Progenitor cell of endocrine pancreas (in vitro differentiated cells): Measurements from ENCODE around the gene TEX22. TPM values are rescaled to one million over a fixed set of nuclear protein-coding genes. Genes with fewer than 3 reads are reported as not detected.
A peak's percentile ranks its signal among the peaks of the same experiment; 100 is the strongest.

Experiments
- DNase-seq: peaks from one replicate; pipeline ENCODE4 v3.0.0; 2021; ENCODE audit warnings: low spot score; ENCODE audit not compliant: unreplicated experiment
- H3K27ac Mint-ChIP-seq: 2 replicates; pipeline ENCODE4 v1.8.0; 2021; ENCODE audit warnings: mild to moderate bottlenecking, moderate library complexity, mixed read lengths
- H3K27me3 Mint-ChIP-seq: 2 replicates; pipeline ENCODE4 v1.8.0; 2021; ENCODE audit warnings: mixed read lengths
- H3K36me3 Mint-ChIP-seq: 2 replicates; pipeline ENCODE4 v1.8.0; 2022; ENCODE audit warnings: mixed read lengths; ENCODE audit not compliant: insufficient read depth
- H3K4me1 Mint-ChIP-seq: 2 replicates; pipeline ENCODE4 v1.8.0; 2021; ENCODE audit warnings: low read depth, mixed read lengths
- H3K4me3 Mint-ChIP-seq: 2 replicates; pipeline ENCODE4 v1.8.0; 2021; ENCODE audit warnings: low read depth, mild to moderate bottlenecking, moderate library complexity, mixed read lengths
- H3K9me3 Mint-ChIP-seq: 2 replicates; pipeline ENCODE4 v1.8.0; 2021; ENCODE audit warnings: low read depth, mixed read lengths
- total RNA-seq: library from RNA; stranded (reverse); gene quantifications from 2 replicates; pipeline ENCODE4 v1.2.1, GENCODE V29; 2021
- TF ChIP-seq, protein P1 (sequence below): fragments of 200-600 bp; sonication (generic); IDR thresholded peaks from one replicate; pipeline ENCODE4 v1.5.0; 2021; ENCODE audit warnings: antibody characterized with exemption, mild to moderate bottlenecking; ENCODE audit not compliant: unreplicated experiment

Gene TEX22
- total RNA-seq, 1 donor from 2014 or later, result 2.4 TPM

DNA sequence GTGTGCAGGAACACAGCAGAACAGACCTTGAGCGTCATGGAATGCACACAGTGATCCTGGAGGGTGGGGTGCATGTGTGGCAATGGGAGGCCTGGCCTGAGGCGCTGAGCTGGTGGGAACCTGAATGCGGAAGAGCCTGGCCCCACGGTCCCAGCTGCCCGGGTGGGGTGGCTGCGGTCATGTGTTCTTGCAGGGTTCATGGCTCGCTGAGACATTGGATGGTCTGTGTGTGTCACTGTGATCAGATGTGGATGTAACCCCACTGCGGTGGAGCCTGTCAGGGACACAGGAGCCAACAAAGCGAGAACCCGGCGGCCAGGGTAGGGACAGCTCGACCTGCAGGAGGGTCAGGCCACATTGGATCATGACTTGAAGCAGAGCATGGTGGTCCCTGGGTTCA lies 44.5 kb downstream of the TEX22 start:
- Mint-ChIP-seq H3K4me1 (no peaks in the 10 kb centered on the region), H3K27me3 (no peaks in the 10 kb centered on the region), H3K27ac (peak overlapping the region; percentile 13), H3K36me3 (peaks cover 7% of the 10 kb centered on the region), H3K9me3 (no peaks in the 10 kb centered on the region), H3K4me3 (no peak overlapping the region)
- DNase-seq, result no peak
- TF ChIP-seq, protein P1, sequence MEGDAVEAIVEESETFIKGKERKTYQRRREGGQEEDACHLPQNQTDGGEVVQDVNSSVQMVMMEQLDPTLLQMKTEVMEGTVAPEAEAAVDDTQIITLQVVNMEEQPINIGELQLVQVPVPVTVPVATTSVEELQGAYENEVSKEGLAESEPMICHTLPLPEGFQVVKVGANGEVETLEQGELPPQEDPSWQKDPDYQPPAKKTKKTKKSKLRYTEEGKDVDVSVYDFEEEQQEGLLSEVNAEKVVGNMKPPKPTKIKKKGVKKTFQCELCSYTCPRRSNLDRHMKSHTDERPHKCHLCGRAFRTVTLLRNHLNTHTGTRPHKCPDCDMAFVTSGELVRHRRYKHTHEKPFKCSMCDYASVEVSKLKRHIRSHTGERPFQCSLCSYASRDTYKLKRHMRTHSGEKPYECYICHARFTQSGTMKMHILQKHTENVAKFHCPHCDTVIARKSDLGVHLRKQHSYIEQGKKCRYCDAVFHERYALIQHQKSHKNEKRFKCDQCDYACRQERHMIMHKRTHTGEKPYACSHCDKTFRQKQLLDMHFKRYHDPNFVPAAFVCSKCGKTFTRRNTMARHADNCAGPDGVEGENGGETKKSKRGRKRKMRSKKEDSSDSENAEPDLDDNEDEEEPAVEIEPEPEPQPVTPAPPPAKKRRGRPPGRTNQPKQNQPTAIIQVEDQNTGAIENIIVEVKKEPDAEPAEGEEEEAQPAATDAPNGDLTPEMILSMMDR, result no peak

DNA sequence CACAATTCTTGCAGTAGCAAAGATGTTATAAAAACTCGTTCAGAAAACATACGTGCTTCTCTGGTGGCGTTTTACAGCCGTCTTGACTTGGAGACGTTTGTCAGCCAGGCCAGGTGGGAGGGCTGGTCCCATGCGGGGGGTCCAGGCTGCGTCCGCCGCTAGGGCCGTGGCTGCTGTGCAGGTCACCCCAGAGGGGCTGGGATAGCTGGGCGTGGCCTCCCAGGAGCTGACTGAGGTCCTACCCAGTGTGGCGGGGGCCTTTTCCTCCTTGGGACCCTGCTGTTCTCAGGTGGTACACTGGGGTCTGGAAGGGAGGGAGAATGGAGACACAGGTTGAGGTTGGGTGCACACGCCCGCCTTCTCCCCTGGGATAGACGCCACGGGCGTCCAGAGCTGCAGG lies 46.5 kb downstream of the TEX22 start:
- H3K27ac Mint-ChIP-seq, result no peak overlapping the region
- no peaks in the 10 kb centered on the region for H3K9me3 Mint-ChIP-seq
- H3K4me3 Mint-ChIP-seq, result no peak overlapping the region
- no peaks in the 10 kb centered on the region for H3K4me1 Mint-ChIP-seq
- peaks cover 7% of the 10 kb centered on the region for H3K36me3 Mint-ChIP-seq
- no peaks in the 10 kb centered on the region for H3K27me3 Mint-ChIP-seq
- DNase-seq, result no peak
- TF ChIP-seq, protein P1, result no peak

DNA sequence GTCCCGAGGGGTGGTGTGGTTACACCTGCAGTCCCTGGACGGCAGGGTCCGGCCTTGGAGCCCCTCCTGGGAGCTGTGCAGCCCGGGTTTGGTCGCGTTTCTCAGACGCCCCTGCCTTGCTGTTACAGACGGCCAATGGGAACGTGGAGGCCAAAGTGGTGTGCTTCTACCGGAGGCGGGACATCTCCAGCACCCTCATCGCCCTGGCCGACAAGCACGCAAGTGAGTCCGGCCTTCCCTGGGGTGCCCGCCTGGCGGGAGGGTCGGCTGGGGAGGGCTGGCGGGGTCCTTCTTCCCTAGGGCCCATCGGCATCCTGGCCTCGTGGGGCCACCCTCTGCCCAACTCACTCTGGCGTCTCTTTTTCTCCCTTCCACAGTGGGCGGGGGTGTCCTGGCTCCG lies 47.0 kb downstream of the TEX22 start:
- DNase-seq, result no peak
- Mint-ChIP-seq H3K4me3 (no peak overlapping the region), H3K27ac (no peak overlapping the region), H3K4me1 (no peaks in the 10 kb centered on the region), H3K36me3 (peaks cover 7% of the 10 kb centered on the region), H3K27me3 (no peaks in the 10 kb centered on the region), H3K9me3 (no peaks in the 10 kb centered on the region)
- TF ChIP-seq, protein P1, result no peak

DNA sequence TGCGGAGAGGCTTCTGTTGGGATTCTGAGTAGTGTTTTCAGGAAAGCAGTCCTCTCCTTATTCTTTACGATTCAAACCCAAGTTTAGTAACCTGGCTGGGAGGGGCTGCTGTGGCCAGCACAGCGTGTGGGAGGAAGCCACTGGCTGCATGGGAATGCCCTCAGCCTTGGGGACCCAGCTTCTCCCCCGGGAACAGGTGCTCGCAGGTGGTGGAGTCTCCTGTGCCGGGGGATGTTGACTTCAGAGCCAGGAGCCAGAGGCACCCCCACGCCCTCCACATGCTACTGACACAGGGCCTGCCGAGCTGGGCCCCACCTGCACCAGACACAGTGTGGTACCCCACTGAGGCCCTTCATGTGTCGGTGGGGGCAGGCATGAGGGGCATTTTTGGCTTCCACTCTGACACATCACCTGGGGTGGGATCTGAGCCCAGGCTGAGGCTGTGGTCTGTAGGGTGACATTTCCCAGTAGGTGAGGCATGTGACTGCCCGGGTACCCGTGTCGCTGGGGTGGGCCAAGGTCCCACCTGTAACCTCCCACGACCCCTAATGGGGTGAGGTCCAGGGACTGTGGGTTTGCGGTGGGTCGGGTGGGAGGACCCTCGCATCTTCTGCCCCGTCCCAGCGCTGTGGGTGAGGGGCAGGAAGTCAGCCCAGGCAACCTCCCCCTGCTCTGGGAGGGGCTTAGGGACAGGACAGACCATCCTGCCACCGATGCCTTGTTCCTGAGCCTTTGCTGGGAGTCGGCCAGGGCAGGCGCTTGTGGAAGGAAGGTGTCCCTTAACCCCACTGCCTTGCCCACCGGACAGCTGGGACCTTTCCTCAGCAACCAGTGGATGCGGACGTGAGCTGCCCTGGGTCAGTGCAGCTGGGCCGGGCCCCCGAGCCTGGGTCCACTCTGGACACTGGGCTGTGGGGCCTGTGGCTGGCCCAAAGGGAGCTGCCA lies 47.8 kb downstream of the TEX22 start:
- no peaks in the 10 kb centered on the region for H3K9me3 Mint-ChIP-seq
- H3K36me3 Mint-ChIP-seq, result peaks cover 7% of the 10 kb centered on the region
- H3K4me1 Mint-ChIP-seq, result no peaks in the 10 kb centered on the region
- no peak overlapping the region for H3K27ac Mint-ChIP-seq
- no peak overlapping the region for H3K4me3 Mint-ChIP-seq
- H3K27me3 Mint-ChIP-seq, result no peaks in the 10 kb centered on the region
- DNase-seq, result no peak
- TF ChIP-seq, protein P1, result no peak

DNA sequence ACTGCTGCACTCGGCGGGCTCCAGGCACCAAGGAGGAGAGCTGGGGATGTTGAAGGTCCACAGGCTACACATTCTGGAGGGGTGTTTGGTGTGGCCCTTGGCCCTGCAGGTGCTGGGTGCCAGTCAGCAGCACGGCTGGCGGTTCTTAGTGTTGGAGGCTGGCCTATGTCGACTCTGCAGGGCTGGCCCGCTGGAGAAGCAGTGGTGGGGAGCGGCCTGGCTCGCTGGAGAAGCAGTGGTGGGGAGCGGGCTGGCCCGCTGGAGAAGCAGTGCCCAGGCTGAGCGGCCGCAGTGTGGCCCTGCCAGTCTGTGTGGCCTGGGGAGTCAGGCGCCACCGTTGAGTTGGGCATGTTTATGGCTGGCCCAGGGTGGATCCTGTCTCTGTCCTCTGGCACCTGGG lies 48.6 kb downstream of the TEX22 start:
- no peaks in the 10 kb centered on the region for H3K4me1 Mint-ChIP-seq
- no peak overlapping the region for H3K27ac Mint-ChIP-seq
- no peak overlapping the region for H3K4me3 Mint-ChIP-seq
- H3K27me3 Mint-ChIP-seq, result no peaks in the 10 kb centered on the region
- DNase-seq, result no peak
- H3K9me3 Mint-ChIP-seq, result no peaks in the 10 kb centered on the region
- peaks cover 5% of the 10 kb centered on the region for H3K36me3 Mint-ChIP-seq
- TF ChIP-seq, protein P1, result no peak
